ENCODE measurements around the gene CDK18.

- TF ChIP-seq, protein P1, sequence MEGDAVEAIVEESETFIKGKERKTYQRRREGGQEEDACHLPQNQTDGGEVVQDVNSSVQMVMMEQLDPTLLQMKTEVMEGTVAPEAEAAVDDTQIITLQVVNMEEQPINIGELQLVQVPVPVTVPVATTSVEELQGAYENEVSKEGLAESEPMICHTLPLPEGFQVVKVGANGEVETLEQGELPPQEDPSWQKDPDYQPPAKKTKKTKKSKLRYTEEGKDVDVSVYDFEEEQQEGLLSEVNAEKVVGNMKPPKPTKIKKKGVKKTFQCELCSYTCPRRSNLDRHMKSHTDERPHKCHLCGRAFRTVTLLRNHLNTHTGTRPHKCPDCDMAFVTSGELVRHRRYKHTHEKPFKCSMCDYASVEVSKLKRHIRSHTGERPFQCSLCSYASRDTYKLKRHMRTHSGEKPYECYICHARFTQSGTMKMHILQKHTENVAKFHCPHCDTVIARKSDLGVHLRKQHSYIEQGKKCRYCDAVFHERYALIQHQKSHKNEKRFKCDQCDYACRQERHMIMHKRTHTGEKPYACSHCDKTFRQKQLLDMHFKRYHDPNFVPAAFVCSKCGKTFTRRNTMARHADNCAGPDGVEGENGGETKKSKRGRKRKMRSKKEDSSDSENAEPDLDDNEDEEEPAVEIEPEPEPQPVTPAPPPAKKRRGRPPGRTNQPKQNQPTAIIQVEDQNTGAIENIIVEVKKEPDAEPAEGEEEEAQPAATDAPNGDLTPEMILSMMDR (IDR thresholded peaks at IDR 0.05; ENCODE audit: insufficient read depth, low read depth, low read length), result no peak
- no peak for TF ChIP-seq EZH2 (IDR thresholded peaks at IDR 0.05; ENCODE audit: insufficient read depth, low read length)
Measured at GRCh38 chr1:205492774-205493173, 11.7 kb upstream of the CDK18 start.

Measured in astrocyte (in vitro differentiated cells and primary cell).